GM23338 (cell line): ENCODE results near the gene PIBF1. TPM values are rescaled to one million over a fixed set of nuclear protein-coding genes. Genes with fewer than 3 reads are reported as not detected.

Experiments used
- ATAC-seq: fragments of 200-7000 bp; cut with Tn5 transposase; 3 replicates; pipeline ENCODE4 v1.9.1; 2020
- DNase-seq: peaks from one replicate; pipeline ENCODE4 v3.0.0-alpha.2; 2015; ENCODE audit warnings: low spot score
- H2AFZ ChIP-seq: fragments of 200-600 bp; sonication (generic); 2 replicates; pipeline ENCODE4 v1.8.0; 2016; ENCODE audit warnings: antibody characterized with exemption, mild to moderate bottlenecking, moderate library complexity
- H3F3A ChIP-seq: fragments of 200-600 bp; sonication (generic); replicated peaks from 2 replicates; pipeline ENCODE4 v1.8.0; 2017; ENCODE audit warnings: antibody characterized with exemption, mixed run types, low read depth
- H3K27ac ChIP-seq: fragments of 200-600 bp; sonication (generic); 2 replicates; pipeline ENCODE4 v1.6.1; 2016; ENCODE audit warnings: low read depth
- H3K27me3 ChIP-seq: fragments of 200-600 bp; sonication (generic); 2 replicates; pipeline ENCODE4 v1.8.0; 2016; ENCODE audit warnings: mild to moderate bottlenecking, mixed run types, moderate library complexity; ENCODE audit not compliant: insufficient read depth
- H3K36me3 ChIP-seq: fragments of 200-600 bp; sonication (generic); 2 replicates; pipeline ENCODE4 v1.8.0; 2016; ENCODE audit warnings: mild to moderate bottlenecking; ENCODE audit not compliant: insufficient read depth
- H3K4me1 ChIP-seq: fragments of 200-600 bp; sonication (generic); 2 replicates; pipeline ENCODE4 v1.8.0; 2016; ENCODE audit warnings: mild to moderate bottlenecking, moderate library complexity; ENCODE audit not compliant: insufficient read depth
- H3K4me2 ChIP-seq: fragments of 200-600 bp; sonication (generic); 2 replicates; pipeline ENCODE4 v1.7.1; 2017; ENCODE audit warnings: mixed run types
- H3K4me3 ChIP-seq: fragments of 200-600 bp; sonication (generic); 2 replicates; pipeline ENCODE4 v1.6.1; 2016; ENCODE audit warnings: mixed run types
- H3K79me2 ChIP-seq: fragments of 200-600 bp; sonication (generic); replicated peaks from 2 replicates; pipeline ENCODE4 v1.8.0; 2017; ENCODE audit warnings: mild to moderate bottlenecking; ENCODE audit not compliant: insufficient read depth
- H3K9me2 ChIP-seq: fragments of 200-600 bp; sonication (generic); 2 replicates; pipeline ENCODE4 v1.8.0; 2017; ENCODE audit not compliant: insufficient read depth
- H4K20me1 ChIP-seq: fragments of 200-600 bp; sonication (generic); replicated peaks from 2 replicates; pipeline ENCODE4 v1.8.0; 2017; ENCODE audit warnings: mild to moderate bottlenecking; ENCODE audit not compliant: insufficient read depth
- H3K27ac Mint-ChIP-seq: 2 replicates; pipeline ENCODE4 v1.8.0; 2020; ENCODE audit warnings: inconsistent platforms, mild to moderate bottlenecking, moderate library complexity, mixed read lengths
- H3K27me3 Mint-ChIP-seq: 3 replicates; pipeline ENCODE4 v1.8.0; 2022; ENCODE audit warnings: low read depth, mild to moderate bottlenecking, moderate library complexity, mixed read lengths, inconsistent platforms; ENCODE audit not compliant: insufficient read depth, poor library complexity
- H3K36me3 Mint-ChIP-seq: 3 replicates; pipeline ENCODE4 v1.8.0; 2021; ENCODE audit warnings: low read depth, mild to moderate bottlenecking, inconsistent platforms, moderate library complexity, mixed read lengths
- H3K4me1 Mint-ChIP-seq: 3 replicates; pipeline ENCODE4 v1.8.0; 2020; ENCODE audit warnings: mild to moderate bottlenecking, inconsistent platforms, mixed read lengths
- H3K4me3 Mint-ChIP-seq: 3 replicates; pipeline ENCODE4 v1.8.0; 2021; ENCODE audit warnings: moderate library complexity, mild to moderate bottlenecking, inconsistent platforms, mixed read lengths
- H3K9me3 Mint-ChIP-seq: 3 replicates; pipeline ENCODE4 v1.8.0; 2020; ENCODE audit warnings: moderate library complexity, mild to moderate bottlenecking, inconsistent platforms, mixed read lengths
- EZH2phosphoT487 ChIP-seq: fragments of 200-600 bp; sonication (generic); IDR thresholded peaks from one replicate; pipeline ENCODE4 v1.8.1; 2018; ENCODE audit warnings: antibody characterized with exemption; ENCODE audit not compliant: unreplicated experiment
- NANOG ChIP-seq: IDR thresholded peaks from 2 replicates; pipeline ENCODE4 v1.6.1; 2016; ENCODE audit warnings: antibody characterized with exemption, borderline replicate concordance
- polyA plus RNA-seq: library from polyadenylated mRNA; unstranded; fragments of >200 nt; fragmentation: Nextera tagmentation; extraction: Ambion mirVana; gene quantifications from 2 replicates; pipeline ENCODE4 v1.2.1, GENCODE V29; 2016
- total RNA-seq: library from RNA; depleted of rRNA; stranded (reverse); fragments of >200 nt; shearing (Covaris generic); gene quantifications from 2 replicates; pipeline ENCODE4 v1.2.3, GENCODE V29; 2014
- TF ChIP-seq, protein P1 (sequence below): fragments of 250-450 bp; sonication (Bioruptor Pico); IDR thresholded peaks from 2 replicates; pipeline ENCODE4 v1.5.0; 2020; ENCODE audit warnings: mild to moderate bottlenecking, moderate library complexity
- TF ChIP-seq, protein P2 (sequence below): IDR thresholded peaks from one replicate; pipeline ENCODE4 v1.6.1; 2018; ENCODE audit warnings: antibody characterized with exemption; ENCODE audit not compliant: unreplicated experiment
- TF ChIP-seq, protein P3 (sequence below): IDR thresholded peaks from 2 replicates; pipeline ENCODE4 v1.6.1; 2016; ENCODE audit warnings: antibody characterized with exemption

Gene PIBF1
- total and polyA plus RNA-seq, 2 experiments from 2014 or later: 14.9 to 22.6 TPM

DNA sequence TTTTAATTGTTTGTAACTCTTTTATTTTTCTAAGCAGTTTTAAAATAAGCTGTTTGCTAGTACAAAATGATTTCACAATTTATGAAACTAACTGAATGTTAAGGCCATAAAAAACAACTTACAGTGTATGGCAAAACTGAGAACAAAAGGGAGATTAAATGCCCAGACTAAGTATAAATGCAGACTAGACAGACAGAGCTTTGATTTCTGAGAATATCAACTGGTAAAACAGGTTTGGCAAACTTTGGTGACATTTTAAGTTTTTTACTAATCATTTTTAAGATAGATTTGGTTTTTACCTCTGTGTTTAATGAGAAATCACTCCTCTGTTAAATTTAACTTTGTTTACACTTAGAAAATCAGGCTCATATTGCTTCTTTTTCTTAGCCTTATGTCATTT, 149.4 kb downstream of the PIBF1 start (continued):
- TF ChIP-seq, protein P1, sequence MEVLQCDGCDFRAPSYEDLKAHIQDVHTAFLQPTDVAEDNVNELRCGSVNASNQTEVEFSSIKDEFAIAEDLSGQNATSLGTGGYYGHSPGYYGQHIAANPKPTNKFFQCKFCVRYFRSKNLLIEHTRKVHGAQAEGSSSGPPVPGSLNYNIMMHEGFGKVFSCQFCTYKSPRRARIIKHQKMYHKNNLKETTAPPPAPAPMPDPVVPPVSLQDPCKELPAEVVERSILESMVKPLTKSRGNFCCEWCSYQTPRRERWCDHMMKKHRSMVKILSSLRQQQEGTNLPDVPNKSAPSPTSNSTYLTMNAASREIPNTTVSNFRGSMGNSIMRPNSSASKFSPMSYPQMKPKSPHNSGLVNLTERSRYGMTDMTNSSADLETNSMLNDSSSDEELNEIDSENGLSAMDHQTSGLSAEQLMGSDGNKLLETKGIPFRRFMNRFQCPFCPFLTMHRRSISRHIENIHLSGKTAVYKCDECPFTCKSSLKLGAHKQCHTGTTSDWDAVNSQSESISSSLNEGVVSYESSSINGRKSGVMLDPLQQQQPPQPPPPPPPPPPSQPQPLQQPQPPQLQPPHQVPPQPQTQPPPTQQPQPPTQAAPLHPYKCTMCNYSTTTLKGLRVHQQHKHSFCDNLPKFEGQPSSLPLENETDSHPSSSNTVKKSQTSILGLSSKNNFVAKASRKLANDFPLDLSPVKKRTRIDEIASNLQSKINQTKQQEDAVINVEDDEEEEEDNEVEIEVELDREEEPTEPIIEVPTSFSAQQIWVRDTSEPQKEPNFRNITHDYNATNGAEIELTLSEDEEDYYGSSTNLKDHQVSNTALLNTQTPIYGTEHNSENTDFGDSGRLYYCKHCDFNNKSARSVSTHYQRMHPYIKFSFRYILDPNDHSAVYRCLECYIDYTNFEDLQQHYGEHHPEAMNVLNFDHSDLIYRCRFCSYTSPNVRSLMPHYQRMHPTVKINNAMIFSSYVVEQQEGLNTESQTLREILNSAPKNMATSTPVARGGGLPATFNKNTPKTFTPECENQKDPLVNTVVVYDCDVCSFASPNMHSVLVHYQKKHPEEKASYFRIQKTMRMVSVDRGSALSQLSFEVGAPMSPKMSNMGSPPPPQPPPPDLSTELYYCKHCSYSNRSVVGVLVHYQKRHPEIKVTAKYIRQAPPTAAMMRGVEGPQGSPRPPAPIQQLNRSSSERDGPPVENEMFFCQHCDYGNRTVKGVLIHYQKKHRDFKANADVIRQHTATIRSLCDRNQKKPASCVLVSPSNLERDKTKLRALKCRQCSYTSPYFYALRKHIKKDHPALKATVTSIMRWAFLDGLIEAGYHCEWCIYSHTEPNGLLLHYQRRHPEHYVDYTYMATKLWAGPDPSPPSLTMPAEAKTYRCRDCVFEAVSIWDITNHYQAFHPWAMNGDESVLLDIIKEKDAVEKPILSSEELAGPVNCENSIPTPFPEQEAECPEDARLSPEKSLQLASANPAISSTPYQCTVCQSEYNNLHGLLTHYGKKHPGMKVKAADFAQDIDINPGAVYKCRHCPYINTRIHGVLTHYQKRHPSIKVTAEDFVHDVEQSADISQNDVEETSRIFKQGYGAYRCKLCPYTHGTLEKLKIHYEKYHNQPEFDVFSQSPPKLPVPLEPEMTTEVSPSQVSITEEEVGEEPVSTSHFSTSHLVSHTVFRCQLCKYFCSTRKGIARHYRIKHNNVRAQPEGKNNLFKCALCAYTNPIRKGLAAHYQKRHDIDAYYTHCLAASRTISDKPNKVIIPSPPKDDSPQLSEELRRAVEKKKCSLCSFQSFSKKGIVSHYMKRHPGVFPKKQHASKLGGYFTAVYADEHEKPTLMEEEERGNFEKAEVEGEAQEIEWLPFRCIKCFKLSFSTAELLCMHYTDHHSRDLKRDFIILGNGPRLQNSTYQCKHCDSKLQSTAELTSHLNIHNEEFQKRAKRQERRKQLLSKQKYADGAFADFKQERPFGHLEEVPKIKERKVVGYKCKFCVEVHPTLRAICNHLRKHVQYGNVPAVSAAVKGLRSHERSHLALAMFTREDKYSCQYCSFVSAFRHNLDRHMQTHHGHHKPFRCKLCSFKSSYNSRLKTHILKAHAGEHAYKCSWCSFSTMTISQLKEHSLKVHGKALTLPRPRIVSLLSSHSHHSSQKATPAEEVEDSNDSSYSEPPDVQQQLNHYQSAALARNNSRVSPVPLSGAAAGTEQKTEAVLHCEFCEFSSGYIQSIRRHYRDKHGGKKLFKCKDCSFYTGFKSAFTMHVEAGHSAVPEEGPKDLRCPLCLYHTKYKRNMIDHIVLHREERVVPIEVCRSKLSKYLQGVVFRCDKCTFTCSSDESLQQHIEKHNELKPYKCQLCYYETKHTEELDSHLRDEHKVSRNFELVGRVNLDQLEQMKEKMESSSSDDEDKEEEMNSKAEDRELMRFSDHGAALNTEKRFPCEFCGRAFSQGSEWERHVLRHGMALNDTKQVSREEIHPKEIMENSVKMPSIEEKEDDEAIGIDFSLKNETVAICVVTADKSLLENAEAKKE (CRISPR knock-in tag): no peak
- no peak for TF ChIP-seq NANOG

DNA sequence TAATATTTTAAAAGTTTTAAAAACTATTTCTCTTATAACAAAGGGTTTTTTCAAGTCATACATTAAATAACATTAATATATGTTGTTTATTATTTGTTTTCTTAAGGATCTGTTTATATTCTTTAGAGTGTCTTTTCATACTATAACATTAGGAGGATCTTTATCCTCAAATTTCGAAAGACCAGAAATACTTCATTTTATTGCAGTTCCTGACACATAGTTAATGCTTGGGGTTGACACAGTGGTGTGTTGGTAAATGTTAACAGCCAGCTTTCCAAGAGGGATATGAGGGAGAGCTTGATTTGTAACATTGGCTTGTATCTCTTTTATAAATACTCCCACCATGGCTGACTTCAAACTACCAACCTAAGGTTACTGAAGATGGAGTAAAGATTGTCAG, 150.3 kb downstream of the PIBF1 start:
- Histone ChIP-seq H3K9me2 (no peaks in the 10 kb centered on the region; the same call in 1 of the 2 replicates), H3K27me3 (no peaks in the 10 kb centered on the region), H3K36me3 (no peaks in the 10 kb centered on the region), H3K79me2 (no peaks in the 10 kb centered on the region), H2AFZ (no peak overlapping the region), H4K20me1 (no peaks in the 10 kb centered on the region), H3F3A (no peaks in the 10 kb centered on the region), H3K4me2 (no peak overlapping the region), H3K4me3 (no peak overlapping the region), H3K27ac (no peak overlapping the region), H3K4me1 (no peaks in the 10 kb centered on the region)
- DNase-seq: no peak
- Mint-ChIP-seq H3K9me3 (no peaks in the 10 kb centered on the region), H3K27me3 (no peaks in the 10 kb centered on the region), H3K36me3 (no peaks in the 10 kb centered on the region), H3K4me3 (no peak overlapping the region), H3K4me1 (no peaks in the 10 kb centered on the region), H3K27ac (no peak overlapping the region)
- no peak for ATAC-seq
- no peak for TF ChIP-seq EZH2phosphoT487
- TF ChIP-seq, protein P1 (CRISPR knock-in tag): no peak
- TF ChIP-seq, protein P2, sequence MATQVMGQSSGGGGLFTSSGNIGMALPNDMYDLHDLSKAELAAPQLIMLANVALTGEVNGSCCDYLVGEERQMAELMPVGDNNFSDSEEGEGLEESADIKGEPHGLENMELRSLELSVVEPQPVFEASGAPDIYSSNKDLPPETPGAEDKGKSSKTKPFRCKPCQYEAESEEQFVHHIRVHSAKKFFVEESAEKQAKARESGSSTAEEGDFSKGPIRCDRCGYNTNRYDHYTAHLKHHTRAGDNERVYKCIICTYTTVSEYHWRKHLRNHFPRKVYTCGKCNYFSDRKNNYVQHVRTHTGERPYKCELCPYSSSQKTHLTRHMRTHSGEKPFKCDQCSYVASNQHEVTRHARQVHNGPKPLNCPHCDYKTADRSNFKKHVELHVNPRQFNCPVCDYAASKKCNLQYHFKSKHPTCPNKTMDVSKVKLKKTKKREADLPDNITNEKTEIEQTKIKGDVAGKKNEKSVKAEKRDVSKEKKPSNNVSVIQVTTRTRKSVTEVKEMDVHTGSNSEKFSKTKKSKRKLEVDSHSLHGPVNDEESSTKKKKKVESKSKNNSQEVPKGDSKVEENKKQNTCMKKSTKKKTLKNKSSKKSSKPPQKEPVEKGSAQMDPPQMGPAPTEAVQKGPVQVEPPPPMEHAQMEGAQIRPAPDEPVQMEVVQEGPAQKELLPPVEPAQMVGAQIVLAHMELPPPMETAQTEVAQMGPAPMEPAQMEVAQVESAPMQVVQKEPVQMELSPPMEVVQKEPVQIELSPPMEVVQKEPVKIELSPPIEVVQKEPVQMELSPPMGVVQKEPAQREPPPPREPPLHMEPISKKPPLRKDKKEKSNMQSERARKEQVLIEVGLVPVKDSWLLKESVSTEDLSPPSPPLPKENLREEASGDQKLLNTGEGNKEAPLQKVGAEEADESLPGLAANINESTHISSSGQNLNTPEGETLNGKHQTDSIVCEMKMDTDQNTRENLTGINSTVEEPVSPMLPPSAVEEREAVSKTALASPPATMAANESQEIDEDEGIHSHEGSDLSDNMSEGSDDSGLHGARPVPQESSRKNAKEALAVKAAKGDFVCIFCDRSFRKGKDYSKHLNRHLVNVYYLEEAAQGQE: no peak
- TF ChIP-seq, protein P3, sequence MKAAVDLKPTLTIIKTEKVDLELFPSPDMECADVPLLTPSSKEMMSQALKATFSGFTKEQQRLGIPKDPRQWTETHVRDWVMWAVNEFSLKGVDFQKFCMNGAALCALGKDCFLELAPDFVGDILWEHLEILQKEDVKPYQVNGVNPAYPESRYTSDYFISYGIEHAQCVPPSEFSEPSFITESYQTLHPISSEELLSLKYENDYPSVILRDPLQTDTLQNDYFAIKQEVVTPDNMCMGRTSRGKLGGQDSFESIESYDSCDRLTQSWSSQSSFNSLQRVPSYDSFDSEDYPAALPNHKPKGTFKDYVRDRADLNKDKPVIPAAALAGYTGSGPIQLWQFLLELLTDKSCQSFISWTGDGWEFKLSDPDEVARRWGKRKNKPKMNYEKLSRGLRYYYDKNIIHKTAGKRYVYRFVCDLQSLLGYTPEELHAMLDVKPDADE: no peak
